NCI-H510A treated with DMSO at 0.1 percent for 48 hours (cell line): ENCODE results near the gene TRMT11.
"Not testable (repeated sequence)": the region's sequence is repeated elsewhere in the genome, so short reads cannot be mapped to it uniquely, and the experiment has no call there.

Experiments used
- DNase-seq: peaks from one replicate; lab custom pipeline; 2025; lab: John Stamatoyannopoulos, UW

The TRMT11 gene

DNA sequence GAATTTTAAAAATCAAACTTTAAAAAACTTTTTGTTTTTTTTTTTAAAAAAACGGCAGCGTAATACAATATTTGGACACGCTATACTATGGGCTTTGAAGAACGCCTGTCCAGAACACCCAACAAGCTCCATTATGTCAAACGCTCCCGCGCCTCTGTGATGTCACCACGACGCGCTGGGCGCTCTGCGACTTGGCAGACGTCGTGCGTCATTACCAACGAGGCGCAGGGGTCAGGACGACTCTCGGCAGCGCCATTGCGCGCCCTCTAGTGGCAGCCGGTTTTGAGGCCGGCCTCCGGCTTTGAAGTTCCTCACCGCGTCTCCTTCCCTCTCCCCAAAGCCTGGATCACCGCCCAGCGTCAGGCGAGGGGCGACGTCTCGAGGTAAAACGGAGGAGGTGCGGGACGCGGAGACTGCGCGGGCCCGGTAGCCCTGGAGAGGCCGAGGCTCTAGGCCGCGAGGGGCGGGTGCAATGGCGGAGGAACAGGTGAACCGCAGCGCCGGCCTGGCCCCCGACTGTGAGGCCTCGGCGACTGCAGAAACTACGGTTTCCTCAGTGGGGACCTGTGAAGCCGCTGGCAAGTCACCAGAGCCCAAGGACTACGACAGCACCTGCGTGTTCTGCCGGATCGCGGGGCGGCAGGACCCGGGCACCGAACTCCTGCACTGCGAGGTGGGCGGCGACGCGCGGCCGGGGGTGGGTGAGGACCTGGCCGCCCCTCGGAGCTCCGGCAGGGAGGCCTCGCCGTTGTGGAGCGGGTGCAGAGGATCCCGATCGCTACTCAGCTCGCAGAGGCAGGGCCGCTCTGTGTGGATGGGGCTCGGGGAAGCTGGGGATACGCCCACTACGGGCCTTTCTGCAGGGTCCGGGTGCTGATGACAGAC, 29.6 kb upstream of the TRMT11 start, which contains the start of gene HINT3:
Gene HINT3, plus strand, starts transcription at position 265 of the 885 bp plus-strand sequence. Its CDS starts 208 bp downstream, at position 473.
- DNase-seq, result peak; percentile 78

DNA sequence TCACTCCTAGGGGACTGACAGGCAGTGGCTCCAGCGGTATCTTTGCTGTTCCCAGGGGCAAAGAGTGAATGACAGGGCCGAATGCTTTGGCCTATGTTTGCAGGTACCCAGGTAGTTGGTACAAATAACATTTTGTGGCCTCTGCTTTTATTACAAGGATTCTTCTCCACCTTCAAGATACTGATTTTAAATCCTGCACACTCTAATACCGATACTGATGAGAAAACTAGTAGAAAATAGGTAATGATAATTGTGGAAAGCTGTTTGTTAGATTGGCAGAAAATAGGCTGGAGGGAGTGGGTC, 29.0 kb upstream of the TRMT11 start:
- DNase-seq, result no peak

DNA sequence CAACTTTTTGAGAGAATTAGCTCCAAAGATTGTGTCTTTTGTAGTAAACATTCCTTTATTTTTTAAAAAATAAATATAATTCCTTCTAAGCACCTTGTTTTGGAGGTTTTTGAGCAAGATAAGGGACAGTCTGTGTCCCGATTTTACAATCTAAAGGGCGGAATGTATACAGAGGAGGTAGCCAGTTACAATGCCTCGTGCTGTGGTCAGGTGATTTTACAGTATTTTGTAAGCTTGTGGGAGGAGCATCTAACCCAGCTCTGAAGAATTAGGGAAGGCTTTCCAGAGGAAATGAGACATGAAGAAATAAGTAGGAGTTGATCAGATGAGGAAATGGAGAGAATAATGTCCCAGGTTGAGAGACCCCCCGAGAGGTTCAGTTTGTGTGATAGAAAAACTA, 28.5 kb upstream of the TRMT11 start:
- DNase-seq, result no peak

DNA sequence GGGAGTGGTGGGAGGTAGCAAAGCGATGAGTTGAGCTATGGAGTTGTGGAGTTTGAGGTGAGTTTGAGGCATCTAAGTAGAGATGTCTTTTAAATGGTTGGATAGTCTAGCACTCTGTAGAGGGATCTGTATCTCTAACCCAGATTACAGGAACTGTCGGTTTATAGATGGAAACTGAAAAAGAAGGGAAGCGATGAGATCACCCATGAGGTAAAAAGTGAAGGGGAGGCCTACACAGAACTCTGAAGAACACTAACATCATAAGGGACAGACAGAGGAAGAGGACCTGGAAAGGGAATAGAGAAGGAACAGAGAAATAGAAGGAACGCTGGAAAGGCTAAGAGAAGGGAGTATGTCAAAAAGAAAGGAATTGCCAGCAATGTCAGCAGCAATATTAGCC, 27.3 kb upstream of the TRMT11 start:
- DNase-seq, result no peak

DNA sequence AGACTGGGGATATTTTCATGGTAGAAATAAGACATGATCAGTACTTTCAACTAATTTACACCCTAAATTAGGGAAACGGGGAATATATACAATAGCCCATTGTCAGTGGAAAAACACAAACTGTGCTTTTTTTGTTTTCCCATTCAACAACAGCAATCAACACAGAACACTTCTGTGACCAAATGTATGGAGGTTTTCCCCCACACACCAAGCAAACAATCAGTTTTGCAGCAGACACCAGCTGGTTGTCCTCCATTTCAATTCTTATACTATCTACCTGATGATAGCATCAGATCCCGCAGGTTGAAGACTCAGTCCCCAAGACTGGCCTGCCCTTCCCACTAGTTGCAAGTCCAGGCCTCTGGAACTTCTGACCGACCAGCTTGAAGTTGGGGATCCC, 25.2 kb upstream of the TRMT11 start:
- no peak for DNase-seq

DNA sequence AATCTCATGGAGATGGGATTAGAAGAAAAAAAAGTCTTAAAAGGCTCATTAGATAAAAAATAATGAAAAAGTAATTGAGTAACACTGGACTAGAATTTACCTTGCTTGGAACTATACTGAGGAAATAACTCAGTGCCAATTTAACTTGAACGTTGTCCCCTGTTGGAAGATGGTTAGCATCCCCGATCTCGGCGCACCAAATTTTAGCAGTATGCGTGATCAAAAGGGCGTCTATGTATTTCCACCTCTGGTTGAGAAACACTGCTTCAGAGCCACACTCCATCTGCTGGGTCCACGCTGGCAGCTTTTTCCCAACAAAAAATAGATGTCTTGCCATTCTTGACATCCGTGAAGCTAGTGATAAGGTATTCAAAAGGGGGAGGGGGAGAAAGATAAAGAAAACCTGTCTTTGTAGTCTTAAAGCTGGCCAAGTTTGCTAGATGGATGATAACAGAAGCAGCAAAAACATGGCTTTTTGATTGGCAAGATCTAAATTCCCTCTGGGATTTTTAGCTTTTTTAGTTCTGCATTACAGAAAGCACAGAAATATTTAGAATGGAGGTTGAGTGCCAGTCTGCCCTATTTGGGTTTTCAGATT, 23.3 kb upstream of the TRMT11 start:
- no peak for DNase-seq

DNA sequence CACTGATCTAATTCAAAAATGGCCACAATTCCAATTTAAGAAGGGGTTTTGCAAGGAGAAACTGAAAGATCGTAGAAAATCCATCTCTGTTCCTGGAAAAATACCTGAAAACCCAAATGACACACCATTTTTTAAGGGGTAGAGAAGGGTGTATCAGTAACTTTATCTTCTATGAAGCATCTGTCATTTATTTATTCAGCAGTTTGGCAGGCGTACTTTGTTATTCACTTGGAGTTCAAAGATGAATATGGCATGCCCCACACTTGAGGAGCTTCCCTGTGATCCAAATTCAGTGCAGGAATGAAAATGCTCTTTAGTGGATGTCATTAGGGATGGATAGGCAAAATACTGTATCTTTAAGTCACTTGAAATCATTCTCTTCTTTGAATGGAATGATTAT, 22.5 kb upstream of the TRMT11 start:
- no peak for DNase-seq

DNA sequence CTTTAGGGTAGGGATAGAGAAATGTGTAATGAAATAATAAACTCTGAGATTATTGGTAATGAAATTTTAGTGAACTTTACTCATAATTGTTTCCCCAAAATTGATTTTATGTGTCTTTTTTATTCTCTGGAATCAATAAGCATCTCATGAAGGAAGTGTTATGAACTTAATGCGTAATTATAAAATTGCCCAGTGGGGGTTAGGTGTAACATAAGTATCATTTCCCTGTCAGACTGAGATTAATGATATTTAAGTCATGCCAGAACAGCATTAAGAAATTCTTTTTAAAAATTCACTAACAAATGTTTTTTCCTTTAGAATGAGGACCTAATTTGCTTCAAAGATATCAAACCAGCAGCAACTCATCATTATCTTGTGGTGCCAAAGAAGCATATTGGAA, 19.8 kb upstream of the TRMT11 start:
- no peak for DNase-seq

DNA sequence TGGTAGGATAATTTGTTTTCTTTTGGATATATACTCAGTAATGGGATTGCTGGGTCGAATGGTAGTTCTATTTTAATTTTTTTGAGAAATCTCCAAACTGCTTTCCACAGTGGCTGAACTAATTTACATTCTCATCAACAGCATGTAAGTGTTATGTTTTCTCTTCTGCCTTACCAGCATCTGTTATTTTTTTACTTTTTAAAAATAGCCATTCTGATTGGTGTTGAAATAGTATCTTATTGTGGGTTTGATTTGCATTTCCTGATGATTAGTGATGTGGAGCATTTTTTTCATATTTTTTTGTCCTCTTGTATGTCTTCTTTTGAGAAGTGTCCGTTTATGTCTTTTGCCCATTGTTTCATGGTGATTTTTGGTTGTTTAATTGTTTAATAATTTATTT, 17.8 kb upstream of the TRMT11 start:
- DNase-seq, result no peak

DNA sequence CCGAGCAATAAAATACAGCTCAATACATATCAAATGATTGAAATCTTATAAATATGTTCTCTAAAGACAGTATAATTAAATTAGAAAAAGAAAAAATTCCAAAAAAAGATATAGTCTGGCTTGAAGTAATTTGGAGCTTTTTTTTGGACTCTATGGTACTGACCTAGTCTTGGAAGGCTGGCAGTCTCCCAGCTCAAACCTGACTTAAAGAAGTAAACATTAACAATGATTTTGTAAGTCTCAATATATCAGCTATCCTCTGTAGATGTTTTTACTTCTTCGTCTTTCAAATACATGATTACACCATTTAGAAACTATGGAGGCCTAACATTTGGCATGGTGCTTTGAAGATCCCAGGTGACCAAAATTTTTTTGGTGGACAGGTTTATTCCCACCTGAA, 15.6 kb upstream of the TRMT11 start:
- no peak for DNase-seq

DNA sequence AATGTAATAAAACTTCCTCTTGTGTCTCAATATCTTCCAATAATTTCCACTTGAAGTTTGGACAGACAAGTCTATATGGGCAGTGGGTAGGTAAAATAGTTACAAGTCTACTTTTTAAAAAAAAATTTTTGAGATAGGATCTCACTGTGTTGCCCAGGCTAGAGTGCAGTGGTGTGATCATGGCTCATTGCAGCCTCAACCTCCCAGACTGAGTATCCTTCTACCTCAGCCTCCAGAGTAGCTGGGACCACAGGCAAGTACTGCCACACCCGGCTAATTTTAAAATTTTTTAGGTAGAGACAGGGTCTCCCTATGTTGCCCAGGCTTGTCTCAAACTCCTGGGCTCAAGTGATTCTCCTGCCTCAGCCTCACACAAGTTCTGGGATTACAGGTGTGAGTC, 13.9 kb upstream of the TRMT11 start:
- DNase-seq, result not testable (repeated sequence)

DNA sequence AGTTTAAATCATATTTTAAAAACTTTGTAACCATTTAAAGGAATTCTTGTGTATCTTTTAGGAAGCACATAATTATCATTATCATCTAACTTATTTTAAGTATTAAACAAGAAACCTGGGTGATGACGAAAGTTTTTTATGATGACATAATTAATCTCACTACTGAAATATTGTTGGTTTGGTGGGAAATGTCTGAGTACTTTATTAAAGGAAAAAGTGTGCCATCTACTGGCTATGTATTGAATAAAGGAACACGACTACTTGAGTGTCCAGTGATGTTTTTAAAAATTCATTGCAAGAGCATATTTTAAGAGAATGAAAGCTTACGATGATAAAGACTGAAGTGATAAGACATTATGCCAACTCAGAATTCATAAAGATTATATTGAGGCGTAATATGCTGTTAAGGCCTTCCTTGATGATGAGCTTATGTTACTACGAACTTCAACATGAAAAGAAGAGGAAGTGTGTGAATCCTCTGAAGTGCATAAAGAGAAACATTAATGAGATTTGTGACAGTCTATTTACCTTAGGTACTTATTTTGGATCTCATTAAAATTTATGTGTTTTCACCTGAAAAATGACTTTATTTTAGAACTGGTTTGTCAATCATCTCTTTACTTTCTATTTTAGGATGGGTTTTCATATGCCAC, 12.0 kb upstream of the TRMT11 start:
- peak; percentile 34 for DNase-seq

DNA sequence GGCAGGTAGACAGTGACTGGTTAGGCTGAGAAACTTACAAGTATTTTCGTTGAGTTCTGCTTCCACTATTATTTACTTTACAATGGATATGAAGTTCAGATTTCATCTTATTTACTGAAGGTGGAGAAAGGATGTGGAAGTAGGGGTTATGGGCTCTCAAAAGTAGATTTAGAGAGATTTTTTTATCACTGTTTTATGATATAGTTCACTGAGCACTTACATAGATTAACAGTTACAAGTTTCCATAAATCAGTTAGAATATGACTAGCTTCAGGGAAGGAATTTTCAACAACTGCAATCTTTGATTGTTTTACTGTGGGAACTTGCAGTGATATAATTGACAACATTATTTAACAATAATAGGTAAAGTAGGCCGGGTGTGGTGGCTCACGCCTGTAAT, 7.2 kb upstream of the TRMT11 start:
- DNase-seq, result no peak

DNA sequence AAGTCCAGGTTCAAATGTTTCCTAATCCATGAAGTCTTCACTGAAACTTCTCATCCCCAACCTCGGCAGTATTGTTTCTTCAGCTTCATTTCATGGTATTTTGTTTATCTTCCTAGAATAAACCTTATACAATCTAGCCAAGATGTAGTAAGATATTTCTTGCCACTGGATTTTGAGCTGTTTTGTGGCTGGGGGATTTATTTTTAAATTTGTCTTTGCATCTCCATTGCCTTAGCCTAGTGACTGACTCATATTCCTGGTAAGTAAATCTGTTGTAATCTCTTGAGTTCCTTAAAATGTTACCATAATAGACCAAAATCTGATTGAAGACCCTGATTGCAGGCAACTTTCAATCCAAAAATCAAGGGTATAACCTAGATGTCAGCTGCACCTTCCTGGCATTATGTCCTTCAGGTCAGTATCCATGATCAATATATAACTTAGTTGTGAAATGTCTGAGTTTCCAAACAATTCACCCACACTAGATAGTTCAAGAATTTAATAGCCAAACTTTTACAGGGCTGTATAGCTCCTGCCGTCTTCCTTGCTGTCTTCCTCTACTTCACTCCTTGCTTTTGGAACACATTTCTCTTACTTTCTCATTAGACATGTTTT, 4.7 kb upstream of the TRMT11 start:
- DNase-seq, result no peak

DNA sequence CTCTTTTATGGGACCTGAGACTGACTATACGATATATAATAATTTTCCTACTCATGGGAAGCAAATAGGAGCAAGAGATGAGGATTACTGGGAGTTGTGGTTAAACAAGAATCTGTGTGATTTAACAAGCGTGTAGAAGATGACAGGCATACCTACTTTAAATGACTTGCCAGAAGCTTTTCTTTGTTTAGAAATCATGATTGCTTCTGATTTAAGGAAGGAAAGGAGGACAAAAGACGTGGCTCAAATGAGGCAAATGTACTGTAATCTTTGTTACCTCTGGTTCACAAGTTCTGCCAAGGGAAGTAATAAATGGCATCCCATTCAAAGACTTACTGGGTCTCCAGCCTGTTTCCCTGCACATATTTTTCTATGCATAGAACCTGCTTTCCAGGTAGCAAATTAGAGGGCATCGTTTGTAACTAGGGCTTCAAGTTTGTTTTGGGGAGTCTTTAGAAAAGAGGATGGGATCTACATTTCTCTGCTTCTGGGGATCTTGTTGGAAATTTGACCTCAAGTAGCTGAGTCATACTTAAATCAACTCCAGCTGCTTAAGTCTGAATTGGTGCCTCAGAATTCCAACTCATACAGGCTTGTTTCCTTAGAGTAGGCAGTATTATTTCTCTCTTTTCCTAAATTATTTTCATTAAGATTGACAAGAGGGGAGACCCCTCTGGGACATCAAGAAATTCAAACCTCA, 2.9 kb upstream of the TRMT11 start:
- no peak for DNase-seq

DNA sequence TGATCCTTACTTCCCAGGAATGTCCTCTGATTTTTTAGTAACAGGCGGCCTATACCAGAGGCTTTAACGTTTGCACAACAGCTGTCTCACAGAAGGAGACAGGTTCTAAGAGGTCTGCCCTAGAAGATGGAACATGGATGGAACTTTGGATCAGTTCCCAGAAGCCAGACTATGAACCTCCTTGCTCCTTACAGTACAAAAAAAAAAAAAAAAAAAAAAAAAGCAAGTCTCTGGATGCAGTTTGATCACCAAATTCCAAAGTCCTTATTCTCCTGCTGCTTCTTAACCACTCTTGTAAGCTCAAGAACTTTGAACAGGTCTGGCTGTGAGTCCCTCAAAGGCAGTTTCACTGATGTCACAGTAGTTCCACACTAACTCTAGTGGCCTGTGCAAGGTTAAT, 2.0 kb upstream of the TRMT11 start:
- no peak for DNase-seq

DNA sequence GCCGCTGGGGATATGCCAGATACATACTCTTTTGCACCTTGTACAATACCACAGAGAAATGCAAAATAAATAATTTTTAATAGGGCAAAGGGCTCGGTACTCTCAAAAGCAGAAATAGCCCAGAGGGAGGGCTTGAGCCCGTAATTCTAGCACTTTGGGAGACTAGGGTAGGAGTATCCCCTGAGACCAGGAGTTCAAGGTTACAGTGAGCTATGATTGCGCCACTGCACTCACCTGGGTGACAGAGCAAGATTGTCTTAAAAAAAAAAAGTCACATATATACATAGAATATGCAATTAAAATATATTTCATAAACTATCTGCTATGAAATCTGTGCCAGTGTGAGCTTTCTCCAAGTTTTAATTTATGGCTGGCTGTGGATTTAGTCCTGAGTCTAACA, 818 bp upstream of the TRMT11 start:
- no peak for DNase-seq

DNA sequence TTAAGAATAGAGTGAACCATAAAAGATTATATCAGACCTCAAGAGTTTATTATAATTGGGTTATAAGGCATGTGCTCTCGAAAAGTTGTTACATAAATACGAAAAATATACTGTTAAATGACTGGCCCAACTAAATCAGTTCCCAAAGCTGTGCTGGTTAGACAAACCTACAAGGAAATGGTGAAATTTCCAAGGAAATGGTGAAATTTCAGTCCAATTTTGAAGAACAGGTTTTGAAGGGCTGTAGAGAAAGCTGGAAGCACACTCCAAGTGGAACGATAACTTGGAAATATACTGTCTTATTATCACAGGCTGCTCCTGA, 400 bp upstream of the TRMT11 start:
- DNase-seq, result no peak

DNA sequence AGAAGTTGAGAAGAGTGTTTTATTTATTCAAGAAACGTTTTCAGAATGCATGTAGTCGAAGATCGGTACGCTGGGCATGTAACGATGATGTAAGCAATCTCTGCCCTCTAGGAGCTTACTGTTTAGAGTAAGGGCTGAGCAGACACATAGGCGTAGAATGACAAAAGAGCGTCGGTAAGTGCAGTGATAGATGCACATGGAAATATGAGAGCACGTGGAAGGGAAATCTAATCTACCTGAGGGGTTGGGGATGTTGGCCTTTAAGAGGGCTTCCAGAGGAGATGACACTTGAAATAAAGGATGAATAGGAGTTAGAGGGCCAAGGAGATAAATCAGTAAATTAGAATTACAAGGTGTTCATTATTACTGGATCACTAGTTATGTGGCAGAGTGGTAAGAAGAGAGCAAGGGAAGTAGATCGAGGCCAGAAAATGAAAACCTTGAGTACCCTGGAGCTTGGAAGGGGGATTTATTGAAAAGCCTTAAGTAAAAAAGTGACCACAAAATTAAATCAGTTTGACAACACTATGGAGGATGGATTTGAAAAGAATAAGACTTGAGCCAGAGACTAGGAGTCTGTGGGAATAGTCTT, 782 bp downstream of the TRMT11 start:
- peak; percentile 61 for DNase-seq

DNA sequence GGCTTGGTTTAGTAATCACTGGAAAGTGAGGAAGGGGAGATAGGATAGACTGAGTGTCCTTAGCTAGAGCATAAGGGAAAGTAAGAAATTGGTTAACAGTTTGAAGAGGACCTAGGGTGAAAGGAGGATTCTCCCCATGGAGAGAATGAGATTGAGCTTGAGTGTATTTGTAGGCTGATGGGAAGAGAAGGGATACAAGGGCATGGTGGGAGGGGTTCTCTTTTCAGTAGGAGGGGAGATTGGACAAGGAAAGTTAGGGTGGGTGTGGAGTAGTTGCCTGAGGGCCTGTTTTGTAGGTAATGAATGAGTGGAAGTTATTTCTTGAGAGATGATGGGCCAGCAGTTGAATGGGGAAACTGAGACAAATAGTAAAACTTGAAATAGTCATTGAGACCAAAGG, 1.9 kb downstream of the TRMT11 start:
- no peak for DNase-seq

DNA sequence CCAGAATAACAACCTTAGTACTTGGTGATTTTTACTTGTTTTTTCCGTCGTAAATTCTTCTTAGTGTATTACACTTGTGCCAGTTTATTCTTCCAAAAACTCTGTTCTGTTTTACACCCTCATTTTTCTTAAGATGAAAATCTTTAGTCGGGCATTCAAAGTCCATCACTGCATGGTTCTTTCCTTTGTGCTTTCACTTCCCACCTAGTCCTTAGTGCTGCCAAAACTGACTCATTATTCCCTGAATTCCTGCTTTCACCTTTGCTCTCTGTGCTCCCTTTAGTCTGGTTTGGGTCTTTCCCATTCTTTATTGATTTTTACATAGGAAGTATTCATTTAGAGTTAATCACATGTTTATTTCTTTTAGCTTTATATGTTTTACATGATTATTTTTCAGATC, 3.3 kb downstream of the TRMT11 start:
- no peak for DNase-seq

DNA sequence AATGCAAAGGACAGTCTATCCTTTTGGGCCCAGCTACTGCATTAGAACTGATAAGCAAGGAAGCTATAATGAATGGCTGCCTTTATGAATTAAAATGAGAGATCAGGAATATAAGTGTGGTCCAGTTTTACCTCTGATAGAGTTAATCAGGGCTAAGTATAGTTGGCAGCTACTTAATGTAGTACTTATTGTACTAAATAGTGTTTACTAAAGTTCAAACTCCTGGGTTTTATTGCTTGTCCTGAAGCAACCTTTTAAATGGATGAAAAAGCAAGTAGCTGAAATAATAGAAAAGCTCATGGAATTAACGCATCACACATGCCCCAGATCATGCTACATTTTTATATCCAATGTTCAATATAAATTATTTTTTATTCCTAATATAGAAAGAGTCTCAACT, 5.3 kb downstream of the TRMT11 start:
- no peak for DNase-seq
